Calu3 (cell line): ENCODE results near the gene GMDS. TPM values are rescaled to one million over a fixed set of nuclear protein-coding genes. Genes with fewer than 3 reads are reported as not detected.
A peak's percentile ranks its signal among the peaks of the same experiment; 100 is the strongest.

Experiments
- BruUV-seq: library from RNA; stranded (reverse); fragments of 400-500 nt; replicated peaks from 2 replicates; lab custom pipeline; 2021; lab: Mats Ljungman, UMichigan
- CTCF ChIA-PET: fragments of 300-600 bp; sonication (Branson Sonifier 250); formaldehyde crosslinking; loops from one replicate; lab custom pipeline; 2022; ENCODE audit warnings: antibody characterized with exemption; lab: Charles Lee
- DNase-seq: peaks from one replicate; pipeline ENCODE4 v3.0.0; 2022
- H3K27ac Mint-ChIP-seq: one replicate; pipeline ENCODE4 v1.8.0; 2022; ENCODE audit warnings: mixed read lengths; ENCODE audit not compliant: unreplicated experiment
- H3K27me3 Mint-ChIP-seq: one replicate; pipeline ENCODE4 v1.8.0; 2022; ENCODE audit warnings: mixed read lengths; ENCODE audit not compliant: unreplicated experiment
- H3K36me3 Mint-ChIP-seq: one replicate; pipeline ENCODE4 v1.8.0; 2022; ENCODE audit warnings: mild to moderate bottlenecking, moderate library complexity, mixed read lengths; ENCODE audit not compliant: insufficient read depth, unreplicated experiment
- H3K4me1 Mint-ChIP-seq: one replicate; pipeline ENCODE4 v1.8.0; 2022; ENCODE audit warnings: mild to moderate bottlenecking, low read depth, mixed read lengths; ENCODE audit not compliant: unreplicated experiment
- H3K4me3 Mint-ChIP-seq: one replicate; pipeline ENCODE4 v1.8.0; 2022; ENCODE audit warnings: mild to moderate bottlenecking, low read depth, moderate library complexity, mixed read lengths; ENCODE audit not compliant: unreplicated experiment
- H3K9me3 Mint-ChIP-seq: one replicate; pipeline ENCODE4 v1.8.0; 2022; ENCODE audit warnings: low read depth, mixed read lengths; ENCODE audit not compliant: unreplicated experiment
- CTCF ChIP-seq: fragments of 200-600 bp; IDR thresholded peaks from one replicate; pipeline ENCODE4 v1.8.0; 2022; ENCODE audit warnings: antibody characterized with exemption; ENCODE audit not compliant: unreplicated experiment
- intact Hi-C: fragments of 100-400 bp; cut with micrococcal nuclease; formaldehyde crosslinking; loops from one replicate; pipeline ENCODE4 v1.10.0; 2022; ENCODE audit not compliant: unreplicated experiment
- total RNA-seq: library from RNA; stranded (reverse); gene quantifications from 2 replicates; pipeline ENCODE4 v1.2.3, GENCODE V29; 2022

The GMDS gene
- total RNA-seq, 1 experiment from 2014 or later, result 58.2 TPM

- intact Hi-C loops, result loop anchor here (5.0 kb wide), 1 partner anchor 46 kb away; no protein-coding TSS in a partner anchor
Measured at GRCh38 chr6:1641343-1641885, 604.0 kb downstream of the GMDS start.

GRCh38 chr6:1640476-1640875, 604.9 kb downstream of the GMDS start:
- CTCF ChIA-PET, result no interaction called here
- Mint-ChIP-seq H3K36me3 (peaks cover 6% of the 10 kb centered on the region), H3K27me3 (no peaks in the 10 kb centered on the region), H3K4me3 (no peak overlapping the region), H3K27ac (no peak overlapping the region), H3K4me1 (peaks cover 40% of the 10 kb centered on the region), H3K9me3 (no peaks in the 10 kb centered on the region)
- no peak for TF ChIP-seq CTCF
- DNase-seq, result no peak
- intact Hi-C loops, result loop anchor here (5.0 kb wide), 1 partner anchor 47 kb away; no protein-coding TSS in a partner anchor
- no TSS peak for BruUV-seq

More at GRCh38 chr6:1641343-1641885, 604.0 kb downstream of the GMDS start:
- BruUV-seq, result no TSS peak
- no peak for TF ChIP-seq CTCF
- Mint-ChIP-seq H3K36me3 (peaks cover 6% of the 10 kb centered on the region), H3K4me3 (peak overlapping the region; percentile 33), H3K27me3 (no peaks in the 10 kb centered on the region), H3K4me1 (peaks cover 40% of the 10 kb centered on the region), H3K9me3 (no peaks in the 10 kb centered on the region), H3K27ac (peak overlapping the region; percentile 61)
- peak; percentile 80 for DNase-seq
- CTCF ChIA-PET, result interaction anchor here (0.9 kb wide), 1 partner anchor 11 kb away, joined by 3 read pairs; no protein-coding TSS in a partner anchor

GRCh38 chr6:1639430-1639829, 606.0 kb downstream of the GMDS start:
- no TSS peak for BruUV-seq
- CTCF ChIA-PET, result no interaction called here

More at GRCh38 chr6:1639430-1639829, 606.0 kb downstream of the GMDS start:
- no peak for DNase-seq
- no peaks in the 10 kb centered on the region for H3K27me3 Mint-ChIP-seq
- intact Hi-C loops, result no loop called here
- no peak overlapping the region for H3K27ac Mint-ChIP-seq
- peaks cover 9% of the 10 kb centered on the region for H3K36me3 Mint-ChIP-seq
- no peak overlapping the region for H3K4me3 Mint-ChIP-seq
- H3K9me3 Mint-ChIP-seq, result no peaks in the 10 kb centered on the region
- TF ChIP-seq CTCF, result no peak
- peaks cover 36% of the 10 kb centered on the region for H3K4me1 Mint-ChIP-seq
